ENCODE measurements around the gene LGALS3BP. TPM values are rescaled to one million over a fixed set of nuclear protein-coding genes. Genes with fewer than 3 reads are reported as not detected.

Gene LGALS3BP
- total RNA-seq, 1 experiment from 2014 or later, result 69.8 TPM

DNA sequence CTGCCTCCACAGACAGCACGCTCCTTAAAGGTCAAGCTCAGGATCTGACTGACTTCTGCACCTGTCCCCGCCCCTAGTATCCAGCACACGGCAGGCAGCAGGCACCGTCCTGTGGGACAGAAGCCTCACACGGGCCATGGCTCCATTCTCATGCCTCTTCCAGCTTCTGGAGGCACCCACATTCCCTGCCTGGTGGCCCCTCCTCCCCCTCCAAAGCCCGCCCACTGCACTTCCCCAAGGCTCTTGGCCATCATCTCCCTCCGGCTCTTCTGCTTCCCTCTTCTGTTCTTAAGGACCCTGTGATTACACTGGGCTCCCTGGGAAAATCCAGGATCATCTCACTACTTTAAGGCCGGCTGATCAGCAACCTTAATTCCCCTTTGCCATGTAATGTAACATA, 26.3 kb upstream of the LGALS3BP start:
- H3K36me3 Mint-ChIP-seq (ENCODE audit: insufficient read depth in 1 of 3, low read depth in 3 of 3), result peaks cover 0 to 18% (median 5%) of the 10 kb centered on the region in 3 experiments; a peak in 5 of 7 replicates
- H4K91ac ChIP-seq (ENCODE audit: insufficient read length, low read depth, low read length), result no peak overlapping the region
- no peak overlapping the region for H4K5ac ChIP-seq (ENCODE audit: insufficient read length, low read depth, low read length)
- H2BK5ac ChIP-seq (ENCODE audit: insufficient read length, low read length), result no peak overlapping the region
- no peak overlapping the region for H3K4me2 ChIP-seq (ENCODE audit: insufficient read depth, insufficient read length, low read length)
- H3K14ac ChIP-seq (ENCODE audit: insufficient read depth, low read length), result no peak overlapping the region
- no peaks in the 10 kb centered on the region for H3K4me1 ChIP-seq (ENCODE audit: insufficient read depth, low read length)
- no peak overlapping the region for H3K23ac ChIP-seq (ENCODE audit: insufficient read length, low read depth, low read length)
- H2AFZ ChIP-seq (ENCODE audit: low read length), result no peak overlapping the region
- H2BK20ac ChIP-seq (ENCODE audit: low read depth, low read length, poor library complexity, severe bottlenecking), result no peak overlapping the region
- H3K79me2 ChIP-seq (ENCODE audit: insufficient read depth, low read length), result peaks cover 5% of the 10 kb centered on the region; the same call in 1 of the 2 replicates
- H2BK120ac ChIP-seq (ENCODE audit: low read depth, low read length, poor library complexity, severe bottlenecking), result no peak overlapping the region
- no peak overlapping the region for H4K8ac ChIP-seq (replicated peaks; ENCODE audit: insufficient read length, low read depth, low read length)
- no peak overlapping the region for H2BK12ac ChIP-seq (ENCODE audit: insufficient read length, low read depth, low read length)
- peaks cover 8% of the 10 kb centered on the region for H3K23me2 ChIP-seq (ENCODE audit: insufficient read length, low read depth, low read length, poor library complexity, severe bottlenecking)
- H3T11ph ChIP-seq (ENCODE audit: low read length), result no peak overlapping the region
- no peak overlapping the region for H3K27ac Mint-ChIP-seq
- H3K9ac ChIP-seq (ENCODE audit: extremely low read depth, insufficient read length, low read length), result no peak overlapping the region
- no peak for TF ChIP-seq CTCF (conservative IDR thresholded peaks at IDR 0.05)
- H3K4me3 Mint-ChIP-seq, result 0 out of 5 replicates have a peak overlapping the region, but pooled peaks of 1 of the 2 experiments have one; percentile 15
- no peak for DNase-seq
- H3K56ac ChIP-seq (ENCODE audit: insufficient read length, low read depth, low read length), result no peak overlapping the region
- no peaks in the 10 kb centered on the region for H3K79me1 ChIP-seq (ENCODE audit: insufficient read depth, low read depth, low read length, poor library complexity, severe bottlenecking)
- no peak overlapping the region for H3K18ac ChIP-seq (ENCODE audit: insufficient read length, low read depth, low read length)
- H2BK15ac ChIP-seq (ENCODE audit: low read depth, low read length), result no peak overlapping the region
- WGBS (ENCODE audit: extremely low coverage, insufficient read length, low lambda C conversion rate), result no CpG with 5 or more reads among the region's 8 CpGs
- H3K4ac ChIP-seq (ENCODE audit: low read depth, low read length), result no peak overlapping the region
- no peaks in the 10 kb centered on the region for H3K9me3 ChIP-seq (ENCODE audit: control insufficient read depth, low read depth, low read length)
- H3K27me3 ChIP-seq (ENCODE audit: insufficient read depth, low read length), result peaks cover 41% of the 10 kb centered on the region
- peaks cover 0 to 4% of the 10 kb centered on the region in 2 experiments; a peak in 4 of 5 replicates for H3K9me3 Mint-ChIP-seq
- H4K20me1 ChIP-seq (ENCODE audit: control insufficient read depth, insufficient read depth, insufficient read length), result no peaks in the 10 kb centered on the region
- H2AK5ac ChIP-seq (ENCODE audit: insufficient read length, low read length), result no peak overlapping the region
- peaks cover 77% of the 10 kb centered on the region for H3K27me3 Mint-ChIP-seq (ENCODE audit: low read depth)
- no peak overlapping the region for H3K27ac ChIP-seq (ENCODE audit: insufficient read length, low read depth, low read length)
- H3K4me1 Mint-ChIP-seq, result peaks cover 15 to 27% of the 10 kb centered on the region in 2 experiments
